GM21717 (cell line): Measurements from ENCODE around the gene PHC3.
"Not testable (repeated sequence)": the region's sequence is repeated elsewhere in the genome, so short reads cannot be mapped to it uniquely, and the experiment has no call there.

Experiments used
- ATAC-seq: cut with Tn5 transposase; IDR thresholded peaks from one replicate; pipeline ENCODE4 v1.9.1; 2021; ENCODE audit warnings: mild to moderate bottlenecking, moderate library complexity; ENCODE audit not compliant: unreplicated experiment

PHC3 gene

DNA sequence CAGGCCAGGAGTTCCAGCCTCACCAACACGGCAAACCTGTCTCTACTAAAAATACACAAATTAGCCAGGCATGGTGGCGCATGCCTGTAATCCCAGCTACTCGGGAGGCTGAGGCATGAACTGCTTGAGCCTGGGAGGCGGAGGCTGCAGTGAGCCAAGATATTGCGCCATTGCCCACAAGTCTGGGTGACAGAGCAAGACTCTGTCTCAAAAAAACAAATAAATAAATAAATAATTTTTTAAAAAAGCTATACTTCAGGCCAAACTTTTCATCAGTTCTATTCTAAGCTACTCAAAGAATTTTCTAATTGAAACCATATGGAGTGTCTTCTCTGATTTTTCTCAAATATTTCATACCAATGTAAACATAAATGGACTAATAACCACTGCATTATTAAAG, 43.5 kb downstream of the PHC3 start:
- ATAC-seq = no peak

DNA sequence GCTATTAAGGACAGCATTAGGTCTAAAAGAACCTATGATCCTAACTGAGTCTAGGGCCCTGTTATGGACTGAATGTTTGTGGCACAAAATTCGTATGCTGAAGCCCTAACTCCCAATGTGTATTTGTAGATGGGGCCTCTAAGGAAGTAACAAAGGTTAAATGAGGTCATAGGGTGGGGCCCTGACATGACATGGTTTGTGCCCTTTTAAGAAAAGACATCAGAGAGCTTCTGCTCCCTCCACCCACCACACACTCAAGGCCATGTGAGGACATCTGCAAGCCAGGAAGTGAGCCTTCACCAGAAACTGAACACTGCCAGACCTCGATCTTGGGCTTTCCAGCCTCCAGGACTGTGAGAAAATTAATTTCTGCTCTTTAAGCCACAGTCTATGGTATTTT, 49.2 kb downstream of the PHC3 start:
- no peak for ATAC-seq

DNA sequence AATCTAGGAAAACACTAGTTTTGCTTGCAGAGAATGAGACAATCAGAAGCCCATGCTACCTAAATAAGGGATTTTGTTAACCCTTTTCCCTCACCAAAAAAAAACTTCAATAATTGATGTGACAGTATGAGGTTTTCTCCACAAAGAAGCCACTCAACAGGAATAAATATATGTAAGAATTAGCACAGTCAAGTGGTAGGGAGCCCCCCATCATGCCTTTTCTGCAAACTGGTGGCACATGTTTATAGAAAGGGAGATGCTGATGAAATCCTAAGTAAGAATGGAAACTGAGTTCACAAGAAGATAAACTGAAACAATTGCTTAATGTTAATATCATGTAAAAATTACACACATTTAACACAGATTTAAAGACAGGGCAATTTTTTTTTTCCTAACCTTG, 51.0 kb downstream of the PHC3 start:
- ATAC-seq = no peak

DNA sequence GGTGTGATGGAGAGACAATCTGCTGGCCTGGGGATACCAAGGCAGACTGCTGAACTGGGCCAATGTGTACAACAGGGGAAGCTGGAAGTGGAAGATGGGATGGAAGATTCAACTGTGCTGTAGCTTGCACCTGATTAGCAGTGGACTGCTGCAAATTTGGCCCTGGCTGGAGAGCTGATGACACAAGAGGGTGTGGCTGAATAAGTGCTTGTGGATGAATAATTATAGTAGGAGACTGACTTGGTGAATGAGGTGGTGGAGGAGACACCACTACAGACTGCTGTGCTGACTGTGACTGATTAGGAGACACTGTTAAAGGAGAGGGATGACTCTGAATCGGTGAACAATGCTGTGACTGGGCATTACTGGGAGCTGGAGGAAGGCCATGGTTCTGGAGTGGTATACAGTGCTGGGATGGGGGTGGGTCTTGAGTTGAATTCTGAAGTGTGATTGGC, 52.5 kb downstream of the PHC3 start:
- peak; percentile 46 for ATAC-seq

DNA sequence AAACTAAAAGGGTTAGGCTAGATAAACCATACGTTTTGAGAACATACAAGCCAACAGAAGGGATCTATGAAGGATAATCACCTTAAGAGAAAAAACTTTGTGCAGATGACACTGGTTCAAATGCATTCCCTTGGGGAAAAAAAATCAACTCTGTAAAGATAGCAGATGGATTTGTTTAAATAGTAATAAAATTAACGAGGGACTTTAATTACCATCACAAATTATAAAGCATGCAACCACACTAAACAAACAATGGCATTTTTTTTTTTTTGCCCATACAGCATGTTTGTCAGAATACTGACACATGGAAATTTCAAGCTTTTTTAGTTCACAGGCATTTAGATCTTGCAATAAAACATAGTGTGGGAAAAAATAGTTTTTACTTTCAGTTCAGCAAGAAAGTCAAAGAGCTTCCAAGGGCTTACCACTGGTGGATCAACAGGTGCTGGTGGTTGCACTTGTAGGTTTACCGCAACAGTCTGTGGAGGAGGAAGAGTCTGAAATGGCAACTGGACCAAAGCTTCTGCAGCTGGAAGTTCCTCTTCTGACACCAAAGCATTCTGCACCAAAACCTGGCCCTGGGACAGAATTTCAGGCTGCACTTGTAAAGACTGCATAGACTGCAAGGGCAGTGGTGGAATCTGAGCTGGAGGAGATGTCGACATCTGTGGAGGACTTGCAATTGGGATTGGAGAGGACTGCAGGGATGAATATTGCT, 53.1 kb downstream of the PHC3 start:
- peak; percentile 95 for ATAC-seq

DNA sequence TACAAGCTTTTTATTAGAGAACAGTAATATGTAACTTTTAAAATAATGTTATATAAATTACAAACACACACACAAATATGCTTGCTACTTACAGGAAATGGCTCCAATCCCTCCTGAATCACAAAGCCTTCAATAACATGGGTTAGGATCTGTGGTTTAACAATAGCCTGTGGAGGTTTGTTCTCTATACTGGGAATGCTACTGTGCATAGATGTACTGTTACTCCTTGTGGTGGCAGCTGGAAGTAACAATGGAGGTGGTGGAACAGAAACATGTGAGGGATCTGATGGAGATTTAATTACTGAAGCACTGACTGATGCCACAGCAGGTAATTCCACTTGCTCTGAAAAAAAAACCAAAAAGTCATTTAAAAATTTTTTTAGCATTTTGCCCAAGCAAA, 64.4 kb downstream of the PHC3 start:
- ATAC-seq = no peak

DNA sequence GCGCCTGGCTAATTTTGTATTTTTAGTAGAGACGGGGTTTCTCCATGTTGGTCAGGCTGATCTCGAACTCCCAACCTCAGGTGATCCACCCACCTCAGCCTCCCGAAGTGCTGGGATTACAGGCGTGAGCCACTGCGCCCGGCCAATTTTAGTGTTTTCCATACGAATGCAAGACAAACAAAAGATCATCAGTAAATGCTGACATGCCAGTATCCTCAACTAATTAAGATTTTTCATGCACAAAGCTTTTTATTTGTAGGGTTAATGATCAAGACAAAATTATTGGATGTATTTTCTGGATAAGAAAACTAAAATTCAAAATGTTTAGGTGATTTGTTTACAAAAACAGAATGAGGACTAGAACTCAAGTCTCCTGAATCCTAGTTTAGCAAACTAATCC, 67.4 kb downstream of the PHC3 start:
- ATAC-seq = not testable (repeated sequence)

DNA sequence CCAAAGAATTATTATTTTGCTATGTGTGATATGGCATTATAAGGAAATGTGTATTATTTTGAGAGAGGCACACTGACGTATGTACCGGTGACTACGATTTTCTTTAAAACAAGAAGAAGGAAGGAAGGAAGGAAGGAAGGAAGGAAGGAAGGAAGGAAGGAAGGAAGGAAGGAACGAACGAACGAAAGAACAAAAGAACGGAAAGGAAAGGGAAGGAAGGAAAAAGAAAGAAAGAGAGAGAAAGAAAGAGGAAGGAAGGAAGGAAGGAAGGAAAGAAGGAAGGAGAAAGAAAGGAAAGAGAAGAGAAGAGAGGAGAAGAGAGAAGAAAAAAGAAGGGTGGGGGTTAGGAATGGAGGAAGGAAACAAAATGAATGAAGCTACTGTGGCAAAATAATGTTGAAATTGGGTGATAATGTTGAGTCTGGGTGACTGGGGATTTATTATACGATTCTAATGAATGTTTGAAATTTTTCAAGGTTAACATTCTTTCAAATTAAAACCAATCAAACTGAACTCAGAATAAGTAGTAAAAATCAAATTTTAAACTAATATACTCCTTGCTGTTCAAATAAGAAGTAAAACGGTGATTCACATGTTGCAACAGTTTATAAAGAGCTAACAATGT, 70.3 kb downstream of the PHC3 start:
- ATAC-seq = no peak

DNA sequence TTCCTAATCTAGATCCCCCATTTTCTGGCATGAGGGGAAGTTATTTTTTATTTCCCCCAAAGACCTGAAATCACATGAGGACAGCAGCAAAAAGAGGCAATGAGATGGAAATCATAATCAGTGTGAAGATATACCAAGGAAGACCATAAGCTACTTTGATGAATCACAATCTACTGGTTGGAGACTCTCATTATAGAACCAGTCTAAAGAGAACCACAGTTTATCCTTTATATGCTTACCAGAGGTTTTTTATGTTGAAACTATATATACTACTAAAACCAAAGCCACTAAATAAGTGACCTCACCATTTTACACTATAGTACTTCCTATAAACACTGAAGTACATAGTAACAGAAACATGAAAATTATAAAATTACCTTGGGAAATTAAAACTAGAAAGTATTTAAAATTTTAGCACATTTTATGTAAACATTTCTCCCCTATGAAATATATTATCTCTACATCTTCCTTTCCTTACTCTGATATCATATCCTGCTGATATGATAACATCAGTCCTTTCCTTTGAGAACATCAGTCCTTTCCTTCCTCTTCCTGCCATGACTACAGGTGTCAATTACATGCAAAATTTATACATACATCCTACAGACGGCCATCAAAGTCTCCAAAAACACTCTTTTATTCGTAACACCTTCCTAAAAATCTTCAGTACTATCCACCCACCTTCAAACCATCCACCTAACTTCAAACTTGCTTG, 71.8 kb downstream of the PHC3 start:
- no peak for ATAC-seq

DNA sequence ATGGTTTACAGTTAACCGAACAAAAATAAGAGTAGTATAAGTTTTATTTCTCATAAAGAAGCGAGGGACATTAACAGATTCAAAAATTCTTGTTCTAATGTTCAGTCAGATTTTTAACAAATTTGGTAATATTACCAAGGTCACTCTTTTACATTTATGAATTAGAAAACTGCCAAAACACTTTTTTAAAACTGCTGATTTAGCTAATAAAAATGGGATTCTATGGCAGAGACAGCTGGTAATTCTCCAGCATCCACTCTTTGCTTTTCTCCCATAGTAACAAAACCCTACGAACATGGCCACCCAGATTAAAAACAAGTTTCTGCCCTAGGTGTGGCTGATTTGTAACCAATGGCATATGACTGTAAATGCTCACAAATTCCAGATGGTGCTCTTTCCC, 72.6 kb downstream of the PHC3 start:
- no peak for ATAC-seq

DNA sequence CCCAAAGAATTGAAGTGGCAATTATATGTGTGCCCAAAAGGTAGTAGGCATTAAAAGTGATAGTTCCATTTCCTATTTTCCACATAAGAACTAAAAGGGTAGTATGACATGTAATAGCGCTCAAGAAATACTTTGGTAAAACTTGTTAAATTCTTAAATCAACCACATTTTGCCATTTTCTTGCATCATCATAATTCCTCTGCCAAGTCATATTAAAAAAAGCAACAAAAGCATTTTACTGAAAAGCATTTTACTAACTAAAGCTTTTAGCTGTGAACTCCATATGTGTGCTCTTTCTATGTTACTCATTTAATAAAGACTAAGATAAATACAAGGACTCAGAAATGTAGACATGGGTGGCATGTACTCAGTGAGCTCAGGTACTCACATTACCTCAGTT, 73.6 kb downstream of the PHC3 start:
- ATAC-seq = no peak

DNA sequence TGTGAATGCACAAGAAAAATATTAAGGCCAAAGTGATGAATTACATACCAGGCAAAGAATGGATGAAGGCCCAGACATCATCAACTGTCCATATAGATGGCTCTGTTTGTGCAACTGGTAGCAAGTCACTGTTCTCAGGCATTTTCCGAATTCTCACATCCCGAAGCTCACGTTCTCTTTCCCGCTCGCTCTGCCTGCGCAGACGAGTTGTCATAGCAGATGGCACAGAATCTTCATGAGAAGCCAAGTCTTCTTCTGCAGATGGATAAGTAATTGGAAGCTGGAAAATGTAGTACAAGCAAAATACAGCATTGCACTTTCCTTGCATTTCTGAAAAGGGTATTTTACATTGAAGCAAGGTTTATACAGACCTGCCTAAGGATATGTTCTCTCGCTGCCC, 79.1 kb downstream of the PHC3 start:
- ATAC-seq = no peak

DNA sequence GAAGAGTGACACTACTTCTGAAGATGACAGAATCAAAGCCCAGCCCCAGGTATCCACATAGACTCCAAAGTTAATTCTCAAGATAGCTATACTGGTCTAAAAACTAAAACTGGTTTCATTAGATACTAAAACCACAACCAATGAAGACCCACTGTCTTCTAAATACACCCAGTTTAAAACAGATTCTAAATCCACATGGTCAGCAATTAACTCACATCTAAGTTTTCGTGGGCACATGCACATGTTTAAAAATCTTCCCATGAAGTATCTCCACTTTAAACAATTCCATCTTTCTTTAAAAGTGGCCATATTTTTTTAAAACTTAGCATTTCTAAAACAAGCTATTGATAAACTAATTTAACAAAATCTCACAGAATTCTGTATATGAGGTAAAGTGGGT, 80.6 kb downstream of the PHC3 start:
- no peak for ATAC-seq

DNA sequence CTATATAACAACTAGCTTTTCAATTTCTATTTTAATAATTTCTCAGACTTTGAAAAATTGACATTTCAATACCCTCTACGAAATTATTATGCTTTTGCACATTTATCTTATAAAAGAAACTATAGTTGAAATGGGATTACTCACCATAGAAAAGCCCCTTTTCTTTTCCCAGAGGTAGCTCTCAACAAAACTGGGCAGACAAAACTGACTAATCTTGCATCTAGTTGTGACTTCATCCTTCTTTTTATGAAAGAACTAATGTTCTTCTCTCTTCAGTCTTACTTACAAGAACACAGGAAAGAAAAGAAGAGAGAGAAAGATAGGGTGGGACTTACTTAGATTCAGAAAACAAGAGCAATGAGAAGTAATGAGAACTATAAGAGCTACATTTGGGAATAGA, 82.8 kb downstream of the PHC3 start:
- no peak for ATAC-seq

DNA sequence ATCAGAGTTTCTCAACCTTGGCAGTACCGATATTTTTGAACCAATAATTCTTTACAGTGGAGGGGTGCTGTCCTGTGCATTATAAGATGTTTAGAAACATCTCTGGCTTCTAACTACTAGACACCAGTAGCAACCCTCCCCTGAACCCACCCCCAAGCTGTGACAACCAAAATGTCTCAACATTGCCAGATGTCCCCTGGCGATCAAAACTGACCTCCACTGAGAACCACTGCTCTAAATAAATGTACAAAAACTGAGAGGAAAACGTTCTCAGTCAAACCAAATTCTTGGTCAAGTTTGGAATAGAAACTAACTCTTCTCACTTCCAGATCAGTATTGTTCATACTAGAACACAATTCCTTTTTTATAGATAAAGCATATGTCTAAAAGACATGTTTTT, 85.2 kb downstream of the PHC3 start:
- no peak for ATAC-seq

DNA sequence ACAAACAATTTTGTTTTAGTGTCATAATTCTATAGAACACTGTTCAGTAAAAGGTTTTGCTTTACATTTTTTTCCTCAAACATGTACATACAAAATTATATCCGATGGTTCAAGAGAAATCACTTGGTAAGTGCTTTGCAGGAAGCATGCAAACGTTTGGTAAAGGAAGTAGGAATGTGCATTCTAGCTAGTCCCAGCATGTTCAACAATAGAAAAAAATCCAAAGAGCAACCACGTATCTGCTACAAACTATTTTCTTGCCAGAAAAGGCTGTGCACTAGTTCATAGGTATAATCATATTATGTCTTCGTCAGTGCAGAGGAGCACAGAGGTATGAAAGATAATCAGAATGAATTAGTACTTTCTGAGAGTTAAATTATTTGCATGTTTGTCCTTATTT, 85.8 kb downstream of the PHC3 start:
- ATAC-seq = no peak

DNA sequence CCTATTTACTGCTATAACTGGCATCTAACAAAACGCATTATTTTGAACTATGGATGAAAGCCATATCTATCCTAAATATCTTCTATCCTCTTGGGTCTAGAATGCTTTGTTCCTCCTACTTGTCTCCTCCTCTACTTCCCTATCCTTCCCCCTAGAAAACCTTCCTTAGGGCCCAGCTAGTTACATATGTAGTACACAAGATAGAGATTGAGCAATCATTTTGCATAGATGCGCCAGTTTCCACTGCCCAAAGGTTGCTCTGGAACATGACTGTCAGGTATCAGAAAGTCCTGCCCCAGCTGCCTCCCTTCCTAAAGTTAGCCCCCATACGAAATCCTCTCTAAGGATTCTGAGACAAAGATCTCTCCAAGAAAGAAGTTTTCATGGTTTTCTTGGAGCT, 88.6 kb downstream of the PHC3 start:
- ATAC-seq = no peak

DNA sequence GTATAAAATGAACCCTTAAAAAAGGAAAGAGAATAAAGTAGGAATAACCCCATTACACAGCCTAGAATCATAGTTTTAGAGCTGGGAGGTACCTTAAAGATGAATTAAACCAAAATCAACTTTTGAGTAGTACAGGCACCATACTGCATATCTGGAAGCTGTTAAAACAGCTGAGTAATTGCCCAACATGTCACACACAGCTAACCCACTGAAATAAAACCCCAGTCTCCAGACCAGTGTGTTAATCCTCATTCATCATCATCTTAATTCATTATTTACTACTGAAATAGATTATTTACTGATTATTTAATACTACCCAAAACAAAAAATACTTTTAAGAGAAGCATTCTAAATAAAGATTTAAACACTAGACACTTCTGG, 90.9 kb downstream of the PHC3 start:
- ATAC-seq = no peak

DNA sequence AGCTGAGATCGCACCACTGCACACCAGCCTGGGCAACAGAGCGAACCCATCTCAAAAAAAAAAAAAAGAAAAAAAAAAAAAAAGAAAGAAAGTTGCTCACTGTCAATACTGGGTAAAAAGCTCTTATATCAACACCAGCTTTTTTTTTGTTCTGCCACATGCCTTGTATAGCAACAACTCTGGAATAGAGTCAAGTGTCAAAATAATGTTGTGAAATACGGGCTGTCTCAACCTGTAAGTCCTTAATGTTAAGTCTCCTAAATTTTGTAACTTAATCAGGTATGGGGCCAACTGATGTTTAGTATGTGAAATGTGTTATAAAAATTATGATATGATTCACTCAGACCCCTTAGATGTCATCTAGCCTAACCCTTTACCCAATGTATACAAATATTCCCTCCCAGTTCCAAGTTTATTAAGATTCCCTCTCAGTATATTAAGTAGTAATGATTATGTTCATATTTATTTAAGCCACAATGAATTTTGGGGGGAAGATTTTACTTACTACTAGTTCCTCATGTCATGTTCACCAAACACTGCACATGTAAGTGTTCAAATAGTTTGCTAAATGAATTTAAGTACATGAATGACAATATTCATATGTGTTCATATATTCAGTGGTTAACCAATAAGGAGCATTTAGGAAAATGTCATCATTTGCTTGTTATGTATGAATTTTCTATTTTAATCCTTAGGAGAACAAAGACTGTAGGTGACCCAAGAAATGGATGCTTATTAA, 91.5 kb downstream of the PHC3 start:
- ATAC-seq = no peak

DNA sequence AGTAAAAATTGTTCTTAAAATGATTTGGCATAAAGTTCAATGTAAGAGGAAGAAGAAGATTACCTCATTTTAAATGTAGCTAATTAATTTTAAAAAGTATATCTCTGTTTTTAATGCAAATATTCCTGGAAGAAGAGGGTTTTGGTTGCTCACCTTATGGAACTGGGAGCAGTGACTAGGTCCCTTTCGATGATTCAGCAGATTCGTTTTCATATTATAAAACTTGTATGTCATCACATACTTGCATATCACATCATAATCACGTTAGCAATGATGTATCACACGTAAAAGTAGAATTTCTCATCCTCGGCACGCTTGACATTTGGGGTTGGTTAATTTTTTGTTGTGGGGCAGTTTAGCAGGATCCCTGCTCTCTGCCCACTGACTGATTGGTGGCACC, 96.1 kb downstream of the PHC3 start:
- ATAC-seq = no peak

DNA sequence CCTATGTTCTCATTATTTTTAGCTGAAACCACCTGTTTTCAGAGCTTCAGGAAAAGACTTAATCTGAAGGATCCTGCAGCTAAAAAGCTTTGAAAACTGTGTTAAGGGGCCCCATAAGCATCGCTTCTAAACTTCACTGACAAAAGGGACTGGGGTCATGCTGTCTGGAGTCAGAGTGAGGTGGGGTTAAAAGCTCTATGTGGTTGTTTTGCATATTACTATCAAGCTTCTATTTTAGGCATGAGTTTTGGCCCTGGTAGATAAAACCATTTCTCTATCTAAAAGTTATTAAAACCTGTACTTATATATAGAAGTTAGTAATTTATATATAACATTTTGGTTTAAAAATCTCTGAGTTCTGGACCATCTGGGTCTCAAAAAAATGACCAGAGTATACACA, 98.2 kb downstream of the PHC3 start:
- no peak for ATAC-seq
